Activated naive CD4-positive, alpha-beta T cell treated with Interleukin-2 at 50 U/mL for 16 hours (primary cell): ENCODE measurements around the gene CENPVL3.
"Not testable (repeated sequence)": the region's sequence is repeated elsewhere in the genome, so short reads cannot be mapped to it uniquely, and the experiment has no call there.

Experiments used
- DNase-seq: peaks from one replicate; pipeline ENCODE4 v3.0.0-alpha.2; 2020

CENPVL3 gene

GRCh38 chrX:51618241-51619155, at the start of gene CENPVL3:
Gene CENPVL3, minus strand, starts transcription at chrX:51618912. Its CDS starts 39 bp downstream, at chrX:51618873.
- DNase-seq, result not testable (repeated sequence)

- DNase-seq, result no peak
These were observed 47.3 kb upstream of the CENPVL3 start for GRCh38 chrX:51665981-51666380.

GRCh38 chrX:51643377-51643776, 24.7 kb upstream of the CENPVL3 start:
- no peak for DNase-seq

DNA sequence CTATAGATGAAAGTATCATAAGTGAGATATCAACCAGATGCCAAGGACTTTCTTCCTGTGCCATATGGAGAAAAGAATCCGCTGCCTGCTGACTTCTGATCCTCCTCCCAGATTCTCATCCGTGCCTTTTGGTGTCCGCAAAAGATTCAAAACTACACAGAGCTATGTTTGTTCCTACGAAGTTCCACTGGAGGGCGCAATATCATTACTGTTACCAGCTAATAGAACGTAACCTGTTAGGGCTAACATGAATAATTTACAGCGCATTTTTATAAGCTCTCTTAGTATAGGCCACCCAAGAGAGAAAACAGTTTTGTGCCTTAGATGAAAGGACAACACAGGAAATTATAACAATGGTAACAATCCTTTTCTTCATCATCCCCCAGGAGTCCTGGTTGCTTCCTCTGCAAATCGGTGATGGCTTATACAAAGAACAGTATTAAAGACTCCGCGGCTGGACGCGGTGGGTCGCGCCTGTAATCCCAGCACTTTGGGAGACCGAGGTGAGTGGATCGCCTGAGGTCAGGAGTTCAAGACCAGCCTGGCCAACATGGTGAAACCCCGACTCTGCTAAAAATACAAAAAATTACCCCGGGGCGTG, 22.8 kb upstream of the CENPVL3 start:
- no peak for DNase-seq

- not testable (repeated sequence) for DNase-seq
These were observed 17.8 kb upstream of the CENPVL3 start for GRCh38 chrX:51636511-51636910.

- no peak for DNase-seq
These were observed 4.2 kb downstream of the CENPVL3 start for GRCh38 chrX:51614353-51615012.

GRCh38 chrX:51608766-51609165, 9.9 kb downstream of the CENPVL3 start:
- DNase-seq, result no peak

DNA sequence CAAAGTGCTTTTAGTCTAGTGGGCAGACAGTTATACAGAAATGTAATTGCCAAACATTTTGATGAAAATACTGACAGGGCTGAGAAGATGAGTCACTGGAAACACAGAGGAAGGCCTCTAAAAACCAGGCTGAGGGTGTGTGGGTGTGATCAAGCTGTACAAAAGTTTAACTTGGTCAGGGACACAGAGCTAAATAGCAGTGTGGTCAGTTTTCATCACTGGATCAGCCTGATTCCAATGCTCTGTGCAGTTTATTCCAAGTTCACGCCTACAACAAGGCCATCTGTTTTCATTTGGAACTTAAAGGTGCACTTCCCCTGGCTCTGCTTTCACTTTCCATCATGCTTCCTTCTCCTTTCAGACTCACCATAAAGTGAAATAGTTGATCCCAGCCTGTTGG, 10.6 kb downstream of the CENPVL3 start:
- DNase-seq, result no peak

GRCh38 chrX:51606446-51606845, 12.3 kb downstream of the CENPVL3 start:
- no peak for DNase-seq

GRCh38 chrX:51598899-51599298, 19.8 kb downstream of the CENPVL3 start:
- no peak for DNase-seq

DNA sequence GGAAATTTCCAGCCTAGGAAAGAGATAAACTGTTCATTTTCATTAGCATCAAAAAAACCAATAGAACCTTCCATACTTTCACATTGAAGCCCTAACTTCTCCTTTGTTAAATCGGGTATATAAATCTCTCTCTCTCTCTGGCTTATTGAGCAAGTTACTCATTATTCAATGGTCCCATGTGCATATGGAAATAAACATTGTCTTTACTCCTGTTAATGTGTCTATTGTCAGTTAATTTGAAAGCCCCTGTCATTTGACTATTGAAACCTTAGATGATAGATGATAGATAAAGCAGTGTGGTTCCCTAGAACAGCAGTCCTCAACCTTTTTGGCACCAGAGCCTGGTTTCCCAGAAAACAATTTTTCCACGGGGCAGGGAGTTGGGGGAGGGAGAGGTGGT, 46.8 kb downstream of the CENPVL3 start:
- DNase-seq, result no peak

GRCh38 chrX:51569561-51569960, 49.2 kb downstream of the CENPVL3 start:
- DNase-seq, result no peak

DNA sequence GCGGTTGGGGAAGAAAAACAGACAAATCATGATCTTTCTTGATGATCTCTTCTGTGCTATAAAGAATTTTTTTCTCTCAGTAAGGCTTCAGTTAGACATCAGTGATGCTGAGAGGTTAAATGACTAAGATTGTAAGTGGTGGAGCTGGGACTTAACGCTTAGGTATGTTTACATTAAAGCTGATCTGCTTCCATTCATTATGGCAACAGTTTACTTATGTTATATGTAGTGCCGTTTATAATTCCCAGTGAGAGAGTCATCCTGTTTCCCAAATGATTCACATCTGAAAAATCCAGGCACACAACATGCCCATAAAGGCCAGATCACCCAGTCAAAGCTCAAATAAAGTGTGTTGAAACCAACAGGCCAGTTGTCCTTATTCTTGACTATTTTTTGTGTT, 50.1 kb downstream of the CENPVL3 start:
- DNase-seq, result no peak
